GM10847 (cell line): Measurements from ENCODE around the gene DPP6.

Experiments
- POLR2A ChIP-seq: IDR thresholded peaks from 2 replicates; pipeline ENCODE4 v1.6.1; 2011; ENCODE audit not compliant: insufficient read length; ENCODE audit errors: extremely low read depth

Gene DPP6

DNA sequence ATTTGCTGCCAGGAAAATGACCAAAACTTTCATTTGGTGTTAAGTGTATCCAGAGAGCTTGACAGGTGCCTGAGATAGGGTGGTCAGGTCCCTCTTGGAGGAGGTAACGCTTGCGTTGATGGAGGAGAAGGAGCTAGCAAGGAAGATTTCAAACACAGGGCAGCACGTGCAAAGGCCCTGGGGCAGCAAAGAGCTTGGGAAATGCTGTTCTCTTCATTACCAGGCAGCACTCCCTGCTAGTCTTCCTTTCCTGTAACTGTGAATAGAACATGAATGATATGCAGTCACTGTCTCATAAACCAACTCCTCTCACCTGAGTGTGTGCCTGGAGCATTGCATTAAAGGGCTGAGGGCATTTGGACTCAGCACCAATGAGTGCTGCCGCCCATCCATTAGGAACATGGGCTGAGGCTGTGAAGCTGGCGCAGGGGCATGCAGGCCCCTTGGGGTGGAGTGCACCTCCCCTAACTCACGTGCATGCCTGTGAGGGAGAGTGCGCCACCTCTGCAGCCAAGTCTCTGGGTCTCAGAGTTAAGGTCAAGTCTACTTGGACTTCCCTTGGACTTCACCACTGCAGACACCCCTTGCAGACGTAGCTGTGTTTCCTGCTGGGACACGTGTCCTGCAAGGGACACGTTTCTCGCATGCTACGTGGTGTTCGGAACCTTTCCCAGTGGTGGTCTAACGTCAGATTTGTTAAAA is 813.9 kb downstream of the DPP6 start:
- TF ChIP-seq POLR2A = no peak

DNA sequence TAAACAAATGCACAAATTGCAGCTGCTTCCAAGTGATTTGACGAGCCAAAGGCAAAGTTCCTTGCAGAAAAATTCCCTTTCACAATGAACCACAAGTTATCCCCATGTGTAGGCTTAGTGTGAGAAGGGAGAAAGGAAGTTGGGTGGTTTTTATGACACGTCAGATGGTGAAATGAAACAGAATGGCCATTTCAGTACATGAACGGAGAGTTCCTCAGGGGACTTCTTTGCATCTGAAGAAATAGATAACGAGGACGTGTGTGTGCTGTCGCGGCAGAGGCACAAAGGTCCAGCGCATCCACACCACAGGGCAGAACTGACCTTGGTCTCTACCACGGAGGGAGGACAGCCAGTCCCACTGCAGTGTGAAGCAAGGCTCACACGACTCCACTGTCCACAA is 814.9 kb downstream of the DPP6 start:
- TF ChIP-seq POLR2A = no peak

DNA sequence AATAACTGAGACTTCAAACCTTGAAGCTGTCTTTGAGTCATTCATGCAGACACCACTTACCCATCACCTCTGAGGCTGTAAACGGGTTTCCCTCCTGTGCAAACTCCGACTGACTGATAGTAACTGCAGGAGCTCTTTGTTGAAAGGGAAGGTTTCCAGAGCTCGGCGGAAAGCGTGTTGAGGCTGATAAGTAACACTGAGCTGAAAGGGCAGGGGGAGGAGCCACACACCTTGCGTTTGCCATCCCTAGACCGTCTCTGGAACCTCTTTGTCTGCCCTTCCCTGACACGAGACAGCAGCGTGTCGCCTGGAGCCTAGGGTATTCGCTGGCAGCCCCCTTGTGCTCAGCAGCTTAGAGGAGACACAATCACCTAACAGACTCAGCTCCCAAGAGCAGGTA is 816.7 kb downstream of the DPP6 start:
- no peak for TF ChIP-seq POLR2A

DNA sequence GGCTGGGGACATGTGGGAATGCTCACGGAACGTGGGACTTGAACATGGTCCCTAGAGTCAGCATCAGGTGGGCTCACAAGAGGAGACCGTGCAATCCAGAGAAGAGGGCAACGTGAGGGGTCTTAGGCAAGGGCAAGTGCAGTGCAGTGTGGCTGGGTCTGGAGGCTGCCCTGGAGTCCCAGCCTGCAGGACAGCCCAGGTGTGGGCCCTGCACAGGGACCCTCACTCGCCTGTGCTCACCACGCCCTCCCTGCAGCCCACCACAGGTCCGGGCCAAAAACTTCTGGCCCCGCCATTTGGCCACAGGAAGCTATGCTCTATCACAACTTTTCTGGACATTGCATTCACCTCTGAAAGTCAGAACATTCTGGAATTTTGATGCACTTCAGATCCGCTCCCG is 817.2 kb downstream of the DPP6 start:
- no peak for TF ChIP-seq POLR2A

DNA sequence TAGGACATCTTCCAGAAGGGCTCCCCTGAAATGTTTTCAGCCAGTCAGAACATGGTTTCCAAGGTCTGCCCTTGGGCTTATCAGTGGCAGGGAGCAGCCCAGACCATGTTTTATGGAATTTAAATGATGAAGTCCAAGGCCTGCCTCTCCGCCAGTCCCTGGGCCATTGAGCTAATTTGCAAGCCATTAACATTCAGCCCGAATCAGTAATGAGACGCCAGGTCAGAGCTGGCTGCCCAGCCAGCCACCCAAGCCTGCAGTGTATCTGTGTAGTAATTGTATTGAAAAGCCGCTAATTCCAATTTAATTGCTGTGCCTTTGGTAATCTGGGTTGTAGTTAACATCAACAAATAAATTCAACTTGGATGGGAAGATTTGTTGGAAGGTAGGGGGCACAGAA is 819.3 kb downstream of the DPP6 start:
- no peak for TF ChIP-seq POLR2A

DNA sequence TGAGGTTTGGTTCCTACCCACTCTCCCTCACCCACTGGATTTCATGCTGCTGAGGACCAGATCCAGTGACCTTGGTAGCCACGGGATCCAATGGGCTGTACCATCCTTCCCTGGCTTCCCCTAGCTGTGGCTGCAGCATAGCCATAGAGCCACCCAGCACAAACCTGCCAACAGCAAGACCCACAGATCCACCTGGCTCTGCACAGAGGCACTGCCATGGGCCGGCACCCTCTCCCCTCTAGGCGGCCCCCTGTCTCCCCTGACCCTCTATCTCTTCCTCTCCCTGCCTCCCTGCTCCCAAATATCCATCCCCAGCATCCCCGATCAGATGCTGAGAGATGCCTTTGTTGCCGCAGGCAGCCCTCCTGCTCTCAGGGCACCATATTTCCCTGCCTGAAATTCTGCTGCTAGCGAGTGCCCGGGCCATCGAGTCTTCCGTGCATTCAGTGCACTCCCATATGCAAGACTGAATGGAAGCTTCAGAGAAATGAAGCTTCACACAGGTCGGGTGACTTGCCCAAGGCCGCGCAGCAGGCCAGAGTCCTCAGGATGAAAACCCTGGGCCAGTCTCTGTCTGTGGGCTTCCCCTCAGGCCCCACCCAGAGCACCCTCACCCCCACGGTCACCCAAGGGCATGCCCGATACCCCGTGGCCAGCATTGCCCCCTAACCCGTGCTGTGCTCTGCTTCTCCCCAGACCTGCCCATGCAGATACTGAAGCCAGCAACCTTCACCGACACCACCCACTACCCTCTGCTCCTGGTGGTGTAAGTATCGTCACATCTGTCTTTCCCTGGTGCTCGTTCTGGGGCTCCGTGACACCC is 819.9 kb downstream of the DPP6 start:
- no peak for TF ChIP-seq POLR2A

DNA sequence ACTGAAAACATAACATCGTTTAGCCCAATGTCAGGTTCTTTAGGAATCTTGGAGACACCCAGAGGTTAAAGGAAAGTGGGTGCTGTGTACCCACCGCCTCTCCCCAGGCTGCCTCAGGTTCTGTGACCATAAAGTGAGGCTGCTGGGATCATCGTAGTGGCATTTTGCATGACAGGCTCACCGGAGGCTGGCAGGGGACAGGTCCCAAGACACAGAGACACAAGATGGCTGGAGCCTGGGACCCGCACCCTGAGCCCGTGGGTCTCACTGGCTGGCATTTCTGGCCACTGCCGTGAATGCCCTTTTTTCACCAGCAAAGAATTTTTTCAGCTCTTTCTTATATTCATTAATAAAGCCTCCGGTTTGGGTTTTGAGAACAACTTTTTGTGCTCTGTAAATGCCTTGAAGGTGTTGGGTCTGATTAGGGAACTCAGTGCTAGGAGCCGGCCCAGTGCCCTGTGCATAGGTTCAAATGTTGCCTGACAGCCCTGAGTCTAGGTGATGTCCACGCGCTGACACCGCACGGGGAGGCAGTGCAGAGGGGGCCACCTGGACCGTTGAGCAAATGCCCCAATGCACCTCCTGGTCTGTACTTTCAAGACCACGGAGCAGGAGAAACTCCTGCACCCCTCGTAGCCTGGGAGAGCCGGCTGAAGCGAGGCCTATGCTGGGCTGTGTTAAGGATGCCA is 820.8 kb downstream of the DPP6 start:
- no peak for TF ChIP-seq POLR2A

DNA sequence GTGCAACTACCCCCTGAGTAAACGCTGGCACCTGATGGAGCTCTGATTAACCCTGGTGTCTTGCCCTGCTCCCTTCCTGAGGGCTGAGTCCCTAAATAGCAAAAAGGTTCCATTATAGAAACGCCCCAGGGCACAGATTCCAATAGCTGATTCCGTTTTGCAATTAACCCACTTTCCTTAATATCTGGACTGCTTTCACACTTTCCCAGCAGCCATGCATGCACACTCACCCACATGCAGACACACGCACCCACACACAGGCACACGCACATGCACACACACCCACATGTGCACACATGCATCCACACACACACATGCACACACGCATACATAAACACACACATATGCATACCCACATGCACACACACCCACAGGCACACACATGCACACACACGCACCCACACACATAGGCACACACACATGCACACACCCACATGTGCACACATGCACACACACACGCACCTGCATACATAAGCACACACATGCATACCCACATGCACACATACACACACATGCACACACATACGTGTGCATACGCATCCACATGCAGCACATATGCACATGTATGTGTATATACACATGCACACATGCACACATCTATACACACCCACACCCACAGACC is 821.4 kb downstream of the DPP6 start:
- TF ChIP-seq POLR2A = no peak

DNA sequence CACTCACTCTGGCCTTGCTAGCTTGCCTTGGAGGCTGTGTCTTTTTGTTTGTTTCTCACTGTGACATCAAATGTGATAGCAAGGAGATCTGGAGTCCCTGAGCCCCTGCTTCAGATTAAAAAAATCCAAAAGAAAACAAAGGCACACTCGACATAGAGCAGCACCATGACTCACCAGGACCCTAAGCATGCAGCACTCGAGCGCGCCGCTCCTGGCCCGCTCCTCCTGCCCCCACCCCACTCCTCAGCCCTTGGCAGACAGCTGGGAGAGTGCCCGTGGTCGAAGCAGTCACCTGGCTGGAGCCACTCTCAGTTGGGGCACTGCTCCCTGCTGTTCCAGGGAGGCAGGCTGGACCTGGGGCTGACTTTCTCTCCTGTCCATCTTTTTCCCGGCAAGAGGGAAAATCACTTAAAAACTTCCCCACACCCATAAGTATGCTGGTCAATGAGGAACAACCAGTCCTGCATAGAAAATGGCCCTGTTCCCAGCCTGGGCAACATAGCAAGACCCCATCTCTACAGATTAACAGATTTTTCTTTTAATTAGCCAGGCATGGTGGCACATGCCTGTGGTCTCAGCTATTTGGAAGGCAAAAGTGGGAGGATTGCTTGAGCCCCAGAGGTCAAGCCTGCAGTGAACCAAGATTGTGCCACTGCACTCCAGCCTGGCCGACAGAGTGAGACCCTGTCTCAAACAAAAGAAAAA is 822.4 kb downstream of the DPP6 start:
- no peak for TF ChIP-seq POLR2A

DNA sequence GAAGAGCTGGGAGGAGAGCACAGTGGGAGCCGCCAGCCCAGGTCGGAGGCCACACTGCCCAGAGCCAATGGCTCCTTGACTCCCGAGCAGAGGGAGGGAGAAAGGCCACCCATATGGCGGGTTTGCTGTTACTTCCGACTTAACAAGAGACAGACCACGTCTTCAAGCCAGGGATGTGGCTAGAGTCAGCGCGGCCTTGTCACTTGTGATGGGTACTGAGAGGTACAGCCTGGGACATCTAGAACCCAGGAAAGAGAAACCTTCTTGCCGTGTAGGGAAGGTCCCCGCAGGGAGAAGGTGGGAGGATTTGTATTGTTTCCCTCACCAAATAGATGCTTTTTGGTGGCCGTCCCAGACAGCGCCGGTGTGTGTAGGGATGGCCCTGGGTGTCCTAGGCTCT is 823.1 kb downstream of the DPP6 start:
- no peak for TF ChIP-seq POLR2A

DNA sequence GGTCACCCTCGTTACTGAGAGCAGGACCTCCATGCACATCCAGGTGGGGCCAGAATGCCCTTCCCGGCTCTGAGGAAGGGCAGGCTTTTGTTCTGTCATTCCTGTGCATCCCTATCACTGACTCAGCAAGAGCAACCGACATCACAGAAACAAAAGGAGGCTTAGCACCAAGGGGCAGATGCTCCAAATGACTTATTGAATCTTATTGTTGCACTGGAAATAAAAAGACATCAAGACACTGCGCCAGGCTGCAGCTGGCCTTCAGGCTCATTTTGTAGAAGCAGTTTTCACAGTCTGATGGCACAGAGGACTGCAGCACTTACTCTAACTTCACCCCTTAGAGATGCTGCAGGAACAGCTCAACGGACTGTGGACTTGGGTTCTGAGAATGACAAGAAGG is 824.3 kb downstream of the DPP6 start:
- no peak for TF ChIP-seq POLR2A

DNA sequence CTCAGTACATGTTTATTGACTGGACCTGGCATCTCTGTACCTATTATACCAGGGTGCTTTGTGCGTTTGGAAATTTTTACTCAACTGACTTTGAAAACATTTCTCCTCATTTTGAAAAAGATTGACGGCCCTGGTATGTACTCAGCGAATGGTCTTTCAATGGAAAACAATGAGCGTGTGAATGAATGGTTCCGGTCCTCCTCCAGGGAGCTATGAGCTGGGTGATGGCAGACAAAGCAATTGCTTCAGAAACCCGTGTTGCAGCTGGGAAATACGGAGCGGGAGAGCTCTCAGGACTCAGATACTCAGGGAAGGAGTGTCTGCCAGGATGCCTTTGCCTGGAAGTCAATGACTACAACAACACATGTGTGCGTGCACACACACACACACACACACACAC is 824.8 kb downstream of the DPP6 start:
- no peak for TF ChIP-seq POLR2A

DNA sequence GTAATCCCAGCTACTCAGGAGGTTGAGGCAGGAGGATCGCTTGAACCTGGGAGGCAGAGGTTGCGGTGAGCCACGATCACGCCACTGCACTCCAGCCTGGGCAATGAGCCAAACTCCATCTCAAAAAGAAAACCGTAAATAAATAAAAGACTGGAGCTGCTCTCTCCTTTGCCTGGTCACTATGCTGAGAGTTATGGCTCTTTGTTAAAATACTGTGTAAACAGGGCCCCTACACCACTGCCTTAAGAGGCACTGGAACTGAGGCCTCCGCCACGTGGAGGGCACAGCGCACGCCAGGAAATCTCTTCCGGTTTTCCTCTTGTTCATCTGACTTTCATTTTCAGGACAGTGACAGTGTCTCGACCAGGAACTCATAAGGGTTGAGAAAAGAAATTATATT is 827.4 kb downstream of the DPP6 start:
- TF ChIP-seq POLR2A = no peak

DNA sequence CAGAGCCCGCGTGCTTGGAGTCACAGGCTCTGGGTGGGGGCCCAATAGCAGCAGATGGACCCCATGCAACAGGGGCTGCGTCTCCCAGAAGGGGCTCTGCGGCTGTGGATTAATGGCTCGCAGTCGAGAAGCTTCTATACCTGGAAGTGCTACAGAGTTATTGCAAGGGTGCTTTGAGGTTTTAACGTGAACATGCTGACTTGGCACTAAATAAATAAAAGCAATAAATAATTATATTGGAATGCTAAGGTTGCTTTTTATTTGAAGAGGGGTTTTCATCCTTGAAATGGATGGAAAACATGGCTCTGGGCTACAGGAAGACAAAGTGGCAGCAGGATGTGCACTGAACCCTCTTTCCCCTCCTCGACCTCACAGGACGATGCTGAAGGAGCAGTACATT is 828.3 kb downstream of the DPP6 start:
- no peak for TF ChIP-seq POLR2A

DNA sequence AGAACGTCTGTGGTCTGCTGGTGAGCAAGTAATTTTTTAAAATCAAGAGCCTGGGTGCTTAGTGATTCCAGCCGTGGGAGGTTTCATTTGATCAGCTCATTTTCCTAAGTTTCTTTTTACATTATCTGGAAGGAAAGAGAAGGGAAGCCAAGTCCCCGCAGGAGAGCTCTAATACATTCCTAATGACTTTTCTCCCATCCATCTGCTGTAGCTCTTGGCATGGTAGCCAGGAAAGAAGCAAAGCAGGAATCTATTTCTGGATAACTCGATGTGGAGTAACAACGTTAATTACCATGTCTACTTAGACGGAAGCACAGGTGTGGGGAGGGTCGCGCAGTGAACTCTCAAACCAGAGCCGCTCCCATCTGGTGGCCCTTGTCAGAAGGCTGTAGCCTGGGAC is 828.8 kb downstream of the DPP6 start:
- TF ChIP-seq POLR2A = no peak
